Smooth muscle cell of the brain vasculature (primary cell): Measurements from ENCODE around the gene CSAG2.
"Not testable (repeated sequence)": the region's sequence is repeated elsewhere in the genome, so short reads cannot be mapped to it uniquely, and the experiment has no call there.

Experiments
- DNase-seq: peaks from one replicate; pipeline ENCODE4 v3.0.0-alpha.2; 2012; ENCODE audit warnings: low read depth, low spot score

The CSAG2 gene, protein sequence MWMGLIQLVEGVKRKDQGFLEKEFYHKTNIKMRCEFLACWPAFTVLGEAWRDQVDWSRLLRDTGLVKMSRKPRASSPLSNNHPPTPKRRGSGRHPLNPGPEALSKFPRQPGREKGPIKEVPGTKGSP

DNA sequence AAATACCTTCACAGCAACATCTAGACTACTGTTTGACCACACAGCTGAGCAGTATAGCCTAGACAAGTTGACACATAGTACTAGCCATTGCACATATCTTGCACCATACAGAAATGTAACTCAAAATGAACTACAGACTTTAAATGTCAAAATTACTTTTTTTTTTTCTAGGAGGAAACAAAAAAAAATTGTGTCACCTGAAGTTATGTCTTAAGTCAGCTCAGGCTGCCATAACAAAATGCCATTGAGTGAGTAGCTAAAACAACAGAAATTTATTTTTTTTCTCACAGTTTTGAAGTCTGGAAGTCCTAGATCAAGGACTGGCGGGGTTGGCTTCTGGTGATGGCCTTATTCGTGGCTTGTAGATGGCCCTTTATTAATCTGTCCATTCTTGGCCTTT lies at the start of gene CSAG2:
CSAG2 (minus strand) TSS at position 101 of the 400 bp plus-strand sequence. CDS start 161 bp downstream, outside the sequence.
- not testable (repeated sequence) for DNase-seq

DNA sequence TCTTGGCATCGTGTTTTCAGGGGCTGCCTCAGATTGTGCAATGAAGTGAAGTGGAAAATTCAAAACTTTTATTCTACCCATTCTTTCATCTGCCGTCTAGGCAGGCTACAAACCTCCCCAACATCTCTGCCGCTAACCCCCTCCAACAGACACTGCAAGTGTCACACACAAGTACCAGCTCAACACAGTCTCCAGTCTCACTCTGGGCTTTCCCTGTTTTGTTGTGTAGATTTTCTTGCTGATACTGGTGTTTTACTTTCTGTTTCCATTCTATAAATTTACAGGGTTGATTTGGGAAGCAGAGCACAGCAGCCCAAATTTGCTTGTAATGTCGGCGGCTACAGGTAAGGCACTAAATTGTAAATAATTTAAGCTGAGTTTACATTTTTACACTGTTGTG lies 45.8 kb upstream of the CSAG2 start:
- DNase-seq = not testable (repeated sequence)

DNA sequence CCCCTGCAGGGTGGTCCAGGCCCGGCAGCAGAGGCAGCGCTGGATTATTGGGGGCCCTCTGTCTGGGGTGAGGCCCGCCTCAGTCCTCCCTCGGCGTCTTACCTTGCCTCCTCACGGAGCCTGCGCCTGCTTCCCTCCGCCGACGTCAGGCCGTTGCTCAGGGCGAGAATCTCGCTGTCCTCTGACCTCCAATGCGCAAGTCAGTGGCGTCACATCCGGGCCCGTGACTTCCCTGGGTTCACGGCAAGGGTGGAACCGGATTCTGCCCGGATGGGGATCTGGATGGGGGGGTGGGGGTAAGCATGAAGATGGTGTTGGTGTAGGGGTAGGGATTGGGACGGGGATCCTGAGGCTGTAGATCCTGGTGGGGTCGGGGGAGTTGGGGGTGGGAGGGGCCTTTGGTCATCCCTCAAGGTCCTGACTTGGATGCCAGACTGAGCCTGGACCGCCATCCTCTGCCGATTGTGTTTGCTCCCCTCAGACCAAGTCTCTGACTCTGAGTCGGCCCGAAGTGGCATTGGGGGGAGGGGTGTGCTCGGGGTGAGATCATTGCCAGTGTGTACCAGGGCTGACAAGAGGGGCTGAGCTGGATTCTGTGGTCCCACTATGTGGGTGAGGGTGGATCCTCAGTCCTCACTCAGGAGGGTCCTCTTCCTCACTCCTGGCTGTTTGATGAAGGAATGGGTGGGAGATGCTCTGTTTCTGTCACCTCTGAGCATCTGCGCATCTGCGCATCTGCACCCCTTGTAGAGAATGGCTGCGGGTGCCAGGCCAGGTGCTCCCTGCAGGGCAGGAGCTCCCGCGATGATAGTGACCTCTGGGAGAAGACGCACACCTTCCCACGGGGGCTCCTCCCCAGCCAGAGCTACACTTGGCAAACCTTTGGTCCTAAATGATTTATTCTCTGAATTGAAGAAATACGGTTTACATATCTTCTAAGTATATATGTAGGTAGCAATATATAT lies 44.9 kb upstream of the CSAG2 start, which contains the start of gene MAGEA2:
MAGEA2 (minus strand) TSS at position 157 of the 965 bp plus-strand sequence. CDS start 2,479 bp downstream, outside the sequence.
- DNase-seq = not testable (repeated sequence)

DNA sequence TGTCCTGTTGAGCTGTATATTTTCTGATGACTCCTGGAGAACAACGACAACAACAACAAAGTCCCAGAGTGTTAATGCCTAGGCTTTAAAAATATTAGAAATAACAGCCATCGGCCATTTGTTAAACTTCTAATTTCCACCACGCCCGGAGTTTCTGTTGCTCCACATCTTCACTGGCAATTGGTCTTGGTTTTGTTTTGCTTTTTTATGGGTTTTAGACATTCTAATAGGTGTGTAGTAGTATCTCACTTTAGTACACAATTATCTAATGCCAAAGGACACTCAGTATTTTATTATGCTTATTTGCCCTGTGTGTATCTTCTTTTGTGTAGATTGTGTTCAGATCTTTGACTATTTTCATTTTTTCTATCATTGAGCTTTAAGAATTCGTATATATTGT lies 29.5 kb upstream of the CSAG2 start:
- DNase-seq = no peak

DNA sequence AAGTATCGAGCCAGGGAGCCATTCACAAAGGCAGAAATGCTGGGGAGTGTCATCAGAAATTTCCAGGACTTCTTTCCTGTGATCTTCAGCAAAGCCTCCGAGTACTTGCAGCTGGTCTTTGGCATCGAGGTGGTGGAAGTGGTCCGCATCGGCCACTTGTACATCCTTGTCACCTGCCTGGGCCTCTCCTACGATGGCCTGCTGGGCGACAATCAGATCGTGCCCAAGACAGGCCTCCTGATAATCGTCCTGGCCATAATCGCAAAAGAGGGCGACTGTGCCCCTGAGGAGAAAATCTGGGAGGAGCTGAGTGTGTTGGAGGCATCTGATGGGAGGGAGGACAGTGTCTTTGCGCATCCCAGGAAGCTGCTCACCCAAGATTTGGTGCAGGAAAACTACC lies 27.5 kb upstream of the CSAG2 start:
- DNase-seq = not testable (repeated sequence)

DNA sequence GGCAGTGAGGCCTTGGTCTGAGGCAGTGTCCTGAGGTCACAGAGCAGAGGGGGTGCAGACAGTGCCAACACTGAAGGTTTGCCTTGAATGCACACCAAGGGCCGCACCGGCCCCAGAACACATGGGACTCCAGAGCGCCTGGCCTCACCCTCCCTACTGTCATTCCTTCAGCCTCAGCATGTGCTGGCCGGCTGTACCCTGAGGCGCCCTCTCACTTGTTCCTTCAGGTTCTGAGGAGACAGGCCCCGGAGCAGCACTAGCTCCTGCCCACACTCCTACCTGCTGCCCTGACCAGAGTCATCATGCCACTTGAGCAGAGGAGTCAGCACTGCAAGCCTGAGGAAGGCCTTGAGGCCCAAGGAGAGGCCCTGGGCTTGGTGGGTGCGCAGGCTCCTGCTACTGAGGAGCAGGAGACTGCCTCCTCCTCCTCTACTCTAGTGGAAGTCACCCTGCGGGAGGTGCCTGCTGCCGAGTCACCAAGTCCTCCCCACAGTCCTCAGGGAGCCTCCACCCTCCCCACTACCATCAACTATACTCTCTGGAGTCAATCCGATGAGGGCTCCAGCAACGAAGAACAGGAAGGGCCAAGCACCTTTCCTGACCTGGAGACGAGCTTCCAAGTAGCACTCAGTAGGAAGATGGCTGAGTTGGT lies 26.9 kb upstream of the CSAG2 start:
- no peak for DNase-seq

DNA sequence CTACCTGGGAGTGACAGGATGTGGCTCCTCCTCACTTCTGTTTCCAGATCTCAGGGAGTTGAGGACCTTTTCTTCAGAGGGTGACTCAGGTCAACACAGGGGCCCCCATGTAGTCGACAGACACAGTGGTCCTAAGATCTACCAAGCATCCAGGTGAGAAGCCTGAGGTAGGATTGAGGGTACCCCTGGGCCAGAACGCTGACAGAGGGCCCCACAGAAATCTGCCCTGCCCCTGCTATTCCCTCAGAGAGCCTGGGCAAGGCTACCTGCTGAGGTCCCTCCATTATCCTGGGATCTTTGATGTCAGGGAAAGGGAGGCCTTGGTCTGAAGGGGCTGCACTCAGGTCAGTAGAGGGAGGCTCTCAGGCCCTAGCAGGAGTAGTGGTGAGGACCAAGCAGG lies 26.0 kb upstream of the CSAG2 start:
- DNase-seq = no peak

DNA sequence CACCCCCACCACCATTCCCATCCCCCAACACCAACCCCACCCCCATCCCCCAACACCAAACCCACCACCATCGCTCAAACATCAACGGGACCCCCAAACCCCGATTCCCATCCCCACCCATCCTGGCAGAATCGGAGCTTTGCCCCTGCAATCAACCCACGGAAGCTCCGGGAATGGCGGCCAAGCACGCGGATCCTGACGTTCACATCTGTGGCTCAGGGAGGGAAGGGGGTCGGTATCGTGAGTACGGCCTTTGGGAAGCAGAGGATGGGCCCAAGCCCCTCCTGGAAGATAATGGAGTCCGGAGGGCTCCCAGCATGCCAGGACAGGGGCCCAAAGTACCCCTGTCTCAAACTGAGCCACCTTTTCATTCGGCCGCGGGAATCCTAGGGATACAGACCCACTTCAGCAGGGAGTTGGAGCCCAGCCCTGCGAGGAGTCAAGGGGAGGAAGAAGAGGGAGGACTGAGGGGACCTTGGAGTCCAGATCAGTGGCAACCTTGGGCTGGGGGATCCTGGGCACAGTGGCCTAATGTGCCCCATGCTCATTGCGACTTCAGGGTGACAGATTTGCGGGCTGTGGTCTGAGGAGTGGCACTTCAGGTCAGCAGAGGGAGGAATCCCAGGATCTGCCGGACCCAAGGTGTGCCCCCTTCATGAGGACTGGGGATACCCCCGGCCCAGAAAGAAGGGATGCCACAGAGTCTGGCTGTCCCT lies 25.2 kb upstream of the CSAG2 start:
- not testable (repeated sequence) for DNase-seq

DNA sequence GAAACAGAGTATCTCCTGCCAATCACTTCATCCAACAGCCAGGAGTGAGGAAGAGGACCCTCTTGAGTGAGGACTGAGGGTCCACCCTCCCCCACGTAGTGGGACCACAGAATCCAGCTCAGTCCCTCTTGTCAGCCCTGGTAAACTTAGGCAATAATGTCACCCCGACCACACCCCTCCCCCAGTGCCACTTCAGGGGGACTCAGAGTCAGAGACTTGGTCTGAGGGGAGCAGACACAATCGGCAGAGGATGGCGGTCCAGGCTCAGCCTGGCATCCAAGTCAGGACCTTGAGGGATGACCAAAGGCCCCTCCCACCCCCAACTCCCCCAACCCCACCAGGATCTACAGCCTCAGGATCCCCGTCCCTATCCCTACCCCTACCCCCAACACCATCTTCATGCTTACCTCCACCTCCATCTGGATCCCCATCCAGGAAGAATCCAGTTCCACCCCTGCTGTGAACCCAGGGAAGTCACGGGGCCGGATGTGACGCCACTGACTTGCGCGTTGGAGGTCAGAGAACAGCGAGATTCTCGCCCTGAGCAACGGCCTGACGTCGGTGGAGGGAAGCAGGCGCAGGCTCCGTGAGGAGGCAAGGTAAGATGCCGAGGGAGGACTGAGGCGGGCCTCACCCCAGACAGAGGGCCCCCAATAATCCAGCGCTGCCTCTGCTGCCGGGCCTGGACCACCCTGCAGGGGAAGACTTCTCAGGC lies 24.3 kb upstream of the CSAG2 start, which contains the start of the genes CSAG1 and MAGEA12:
CSAG1 (minus strand) TSS at position 461 of the 715 bp plus-strand sequence. CDS start 1,261 bp downstream, outside the sequence.
MAGEA12 (plus strand) TSS at position 497 of the 715 bp plus-strand sequence. CDS start 2,405 bp downstream, outside the sequence.
- DNase-seq = no peak

DNA sequence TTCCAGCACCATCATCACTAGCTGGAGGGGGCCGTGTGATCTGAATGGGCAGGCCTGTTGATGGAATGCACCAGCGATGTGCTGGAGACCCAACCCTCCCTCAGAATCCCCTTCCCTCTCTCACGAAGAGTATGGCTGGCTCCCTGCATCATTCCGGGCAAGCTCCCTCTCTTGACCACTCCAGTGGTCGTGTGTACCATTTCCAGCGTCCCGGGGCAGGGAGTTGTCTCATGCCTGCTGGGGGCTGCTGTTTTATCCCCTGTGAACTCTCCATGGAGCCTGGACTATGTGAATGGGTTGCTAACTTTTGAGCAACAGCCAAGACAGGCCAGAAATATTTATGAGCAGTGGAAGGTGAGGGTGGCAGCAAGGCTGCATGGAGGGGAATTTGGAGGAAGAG lies 16.3 kb upstream of the CSAG2 start:
- no peak for DNase-seq

DNA sequence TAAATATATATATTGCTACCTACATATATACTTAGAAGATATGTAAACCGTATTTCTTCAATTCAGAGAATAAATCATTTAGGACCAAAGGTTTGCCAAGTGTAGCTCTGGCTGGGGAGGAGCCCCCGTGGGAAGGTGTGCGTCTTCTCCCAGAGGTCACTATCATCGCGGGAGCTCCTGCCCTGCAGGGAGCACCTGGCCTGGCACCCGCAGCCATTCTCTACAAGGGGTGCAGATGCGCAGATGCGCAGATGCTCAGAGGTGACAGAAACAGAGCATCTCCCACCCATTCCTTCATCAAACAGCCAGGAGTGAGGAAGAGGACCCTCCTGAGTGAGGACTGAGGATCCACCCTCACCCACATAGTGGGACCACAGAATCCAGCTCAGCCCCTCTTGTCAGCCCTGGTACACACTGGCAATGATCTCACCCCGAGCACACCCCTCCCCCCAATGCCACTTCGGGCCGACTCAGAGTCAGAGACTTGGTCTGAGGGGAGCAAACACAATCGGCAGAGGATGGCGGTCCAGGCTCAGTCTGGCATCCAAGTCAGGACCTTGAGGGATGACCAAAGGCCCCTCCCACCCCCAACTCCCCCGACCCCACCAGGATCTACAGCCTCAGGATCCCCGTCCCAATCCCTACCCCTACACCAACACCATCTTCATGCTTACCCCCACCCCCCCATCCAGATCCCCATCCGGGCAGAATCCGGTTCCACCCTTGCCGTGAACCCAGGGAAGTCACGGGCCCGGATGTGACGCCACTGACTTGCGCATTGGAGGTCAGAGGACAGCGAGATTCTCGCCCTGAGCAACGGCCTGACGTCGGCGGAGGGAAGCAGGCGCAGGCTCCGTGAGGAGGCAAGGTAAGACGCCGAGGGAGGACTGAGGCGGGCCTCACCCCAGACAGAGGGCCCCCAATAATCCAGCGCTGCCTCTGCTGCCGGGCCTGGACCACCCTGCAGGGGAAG lies 5.0 kb upstream of the CSAG2 start, which contains the start of gene MAGEA2B:
MAGEA2B (plus strand) TSS at position 814 of the 973 bp plus-strand sequence. CDS start 2,479 bp downstream, outside the sequence.
- not testable (repeated sequence) for DNase-seq

DNA sequence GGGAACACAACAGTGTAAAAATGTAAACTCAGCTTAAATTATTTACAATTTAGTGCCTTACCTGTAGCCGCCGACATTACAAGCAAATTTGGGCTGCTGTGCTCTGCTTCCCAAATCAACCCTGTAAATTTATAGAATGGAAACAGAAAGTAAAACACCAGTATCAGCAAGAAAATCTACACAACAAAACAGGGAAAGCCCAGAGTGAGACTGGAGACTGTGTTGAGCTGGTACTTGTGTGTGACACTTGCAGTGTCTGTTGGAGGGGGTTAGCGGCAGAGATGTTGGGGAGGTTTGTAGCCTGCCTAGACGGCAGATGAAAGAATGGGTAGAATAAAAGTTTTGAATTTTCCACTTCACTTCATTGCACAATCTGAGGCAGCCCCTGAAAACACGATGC lies 4.1 kb upstream of the CSAG2 start:
- not testable (repeated sequence) for DNase-seq

DNA sequence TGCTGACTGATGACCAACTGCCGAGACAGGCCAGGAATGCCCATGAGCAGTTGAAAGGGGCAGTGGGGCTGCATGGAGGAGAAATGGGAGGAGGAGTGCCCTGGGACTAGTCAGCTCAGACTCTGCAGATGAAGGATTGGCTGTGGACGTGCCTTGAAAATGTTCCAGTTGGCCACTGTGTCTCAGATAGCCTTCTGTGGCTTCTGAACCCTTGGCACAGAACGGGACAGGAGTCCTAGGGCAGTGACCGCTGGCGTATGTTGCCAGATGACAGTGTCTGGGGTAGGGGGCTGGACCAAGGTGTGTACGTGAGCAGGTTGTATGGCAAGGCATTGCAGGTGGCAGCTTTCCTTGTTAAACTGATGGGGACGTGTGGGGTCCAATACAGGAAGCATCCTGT lies 2.6 kb downstream of the CSAG2 start:
- DNase-seq = not testable (repeated sequence)

DNA sequence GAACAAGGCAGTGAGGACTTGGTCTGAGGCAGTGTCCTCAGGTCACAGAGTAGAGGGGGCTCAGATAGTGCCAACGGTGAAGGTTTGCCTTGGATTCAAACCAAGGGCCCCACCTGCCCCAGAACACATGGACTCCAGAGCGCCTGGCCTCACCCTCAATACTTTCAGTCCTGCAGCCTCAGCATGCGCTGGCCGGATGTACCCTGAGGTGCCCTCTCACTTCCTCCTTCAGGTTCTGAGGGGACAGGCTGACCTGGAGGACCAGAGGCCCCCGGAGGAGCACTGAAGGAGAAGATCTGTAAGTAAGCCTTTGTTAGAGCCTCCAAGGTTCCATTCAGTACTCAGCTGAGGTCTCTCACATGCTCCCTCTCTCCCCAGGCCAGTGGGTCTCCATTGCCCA lies 8.7 kb downstream of the CSAG2 start:
- not testable (repeated sequence) for DNase-seq

DNA sequence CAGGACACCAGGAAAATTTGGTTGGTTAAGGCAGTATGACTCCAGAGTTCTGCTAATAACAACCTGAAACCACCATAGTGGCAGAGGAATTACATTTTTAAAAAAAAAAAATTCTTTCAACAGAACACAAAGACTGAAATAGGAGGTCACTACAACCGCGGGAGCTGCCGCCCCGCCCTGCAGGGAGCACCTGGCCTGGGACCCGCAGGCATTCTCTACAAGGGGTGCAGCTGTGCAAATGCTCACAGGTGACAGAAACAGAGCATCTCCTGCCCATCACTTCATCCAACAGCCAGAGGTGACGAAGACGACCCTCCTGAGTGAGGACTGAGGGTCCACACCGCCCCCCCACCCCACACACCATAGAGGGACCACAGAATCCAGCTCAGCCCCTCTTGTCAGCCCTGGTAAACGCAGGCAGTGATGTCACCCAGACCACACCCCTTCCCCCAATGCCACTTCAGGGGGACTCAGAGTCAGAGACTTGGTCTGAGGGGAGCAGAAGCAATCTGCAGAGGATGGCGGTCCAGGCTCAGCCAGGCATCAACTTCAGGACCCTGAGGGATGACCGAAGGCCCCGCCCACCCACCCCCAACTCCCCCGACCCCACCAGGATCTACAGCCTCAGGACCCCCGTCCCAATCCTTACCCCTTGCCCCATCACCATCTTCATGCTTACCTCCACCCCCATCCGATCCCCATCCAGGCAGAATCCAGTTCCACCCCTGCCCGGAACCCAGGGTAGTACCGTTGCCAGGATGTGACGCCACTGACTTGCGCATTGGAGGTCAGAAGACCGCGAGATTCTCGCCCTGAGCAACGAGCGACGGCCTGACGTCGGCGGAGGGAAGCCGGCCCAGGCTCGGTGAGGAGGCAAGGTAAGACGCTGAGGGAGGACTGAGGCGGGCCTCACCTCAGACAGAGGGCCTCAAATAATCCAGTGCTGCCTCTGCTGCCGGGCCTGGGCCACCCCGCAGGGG lies 10.8 kb downstream of the CSAG2 start, which contains the start of gene MAGEA3:
MAGEA3 (plus strand) TSS at position 843 of the 980 bp plus-strand sequence. CDS start 2,039 bp downstream, outside the sequence.
- DNase-seq = not testable (repeated sequence)

DNA sequence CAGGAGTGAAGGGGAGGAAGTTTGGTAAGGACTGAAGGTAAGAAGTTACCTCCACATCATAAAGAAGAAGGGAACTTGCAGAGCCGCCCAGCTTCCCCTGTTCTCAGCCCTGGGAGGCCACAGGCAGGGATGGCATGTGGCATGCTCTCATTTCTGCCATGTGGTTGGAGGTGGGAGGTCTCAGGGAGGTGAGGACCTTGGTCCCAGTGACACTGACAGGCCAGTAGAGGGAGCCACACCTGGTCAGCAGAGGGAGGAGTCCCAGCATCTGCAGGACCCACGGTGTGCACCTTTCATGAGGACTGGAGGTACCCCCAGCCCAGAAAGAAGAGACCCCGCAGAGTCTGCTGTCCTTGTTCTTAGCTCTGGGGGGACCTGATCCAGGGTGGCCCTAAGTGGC lies 28.1 kb downstream of the CSAG2 start:
- DNase-seq = not testable (repeated sequence)

DNA sequence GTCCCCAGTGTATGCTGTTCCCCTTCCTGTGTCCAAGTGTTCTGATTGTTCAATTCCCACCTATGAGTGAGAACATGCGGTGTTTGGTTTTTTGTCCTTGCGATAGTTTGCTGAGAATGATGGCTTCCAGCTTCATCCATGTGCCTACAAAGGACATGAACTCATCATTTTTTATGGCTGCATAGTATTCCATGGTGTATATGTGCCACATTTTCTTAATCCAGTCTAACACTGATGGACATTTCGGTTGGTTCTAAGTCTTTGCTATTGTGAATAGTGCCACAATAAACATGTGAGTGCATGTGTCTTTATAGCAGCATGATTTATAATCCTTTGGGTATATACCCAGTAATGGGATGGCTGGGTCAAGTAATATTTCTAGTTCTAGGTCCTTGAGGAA lies 34.4 kb downstream of the CSAG2 start:
- DNase-seq = not testable (repeated sequence)

DNA sequence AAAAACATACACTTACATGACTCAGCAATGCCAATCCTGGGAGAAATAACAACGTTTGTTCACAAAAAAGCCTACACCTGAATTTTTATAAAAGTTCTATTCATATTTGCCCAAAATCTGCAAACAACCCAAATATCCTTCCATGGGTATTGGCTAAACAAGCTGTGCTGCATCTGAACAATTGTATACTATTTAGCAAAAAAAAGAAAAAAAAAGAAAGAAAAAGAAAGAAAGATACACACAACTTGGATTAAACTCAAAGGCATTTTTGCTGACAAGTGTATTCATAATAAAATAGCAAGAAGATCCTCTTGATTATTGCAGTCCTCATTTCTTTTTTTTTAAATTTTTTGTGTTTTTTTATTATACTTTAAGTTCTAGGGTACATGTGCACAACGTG lies 34.9 kb downstream of the CSAG2 start:
- DNase-seq = no peak
